GM19043 (cell line): ENCODE results near the gene ZGRF1.
A peak's percentile ranks its signal among the peaks of the same experiment; 100 is the strongest.
"Not testable (repeated sequence)": the region's sequence is repeated elsewhere in the genome, so short reads cannot be mapped to it uniquely, and the experiment has no call there.

Experiments used
- ATAC-seq: cut with Tn5 transposase; IDR thresholded peaks from one replicate; pipeline ENCODE4 v1.9.1; 2021; ENCODE audit warnings: low read depth; ENCODE audit not compliant: unreplicated experiment

ZGRF1 gene

DNA sequence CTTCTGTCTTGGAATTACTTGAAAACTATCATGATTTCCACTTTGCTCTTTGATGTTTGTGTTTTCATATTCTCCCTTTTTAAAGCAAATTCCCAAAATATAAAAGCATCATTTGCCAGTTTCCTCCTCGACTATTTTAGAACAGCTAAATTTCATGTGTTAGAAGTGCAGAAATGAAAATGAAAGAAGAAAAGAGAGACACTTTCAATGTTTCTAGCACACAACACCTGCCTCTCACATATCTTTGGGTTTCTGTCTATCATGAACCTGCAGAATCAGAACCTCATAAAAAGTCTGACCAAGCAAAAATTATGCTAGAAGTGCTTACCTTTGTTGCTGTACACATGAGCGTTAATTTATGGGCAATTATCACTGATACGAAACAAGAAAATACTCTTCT, 118.8 kb downstream of the ZGRF1 start:
- no peak for ATAC-seq

GRCh38 chr4:112517067-112517634, 119.6 kb downstream of the ZGRF1 start:
- ATAC-seq: peak; percentile 29

DNA sequence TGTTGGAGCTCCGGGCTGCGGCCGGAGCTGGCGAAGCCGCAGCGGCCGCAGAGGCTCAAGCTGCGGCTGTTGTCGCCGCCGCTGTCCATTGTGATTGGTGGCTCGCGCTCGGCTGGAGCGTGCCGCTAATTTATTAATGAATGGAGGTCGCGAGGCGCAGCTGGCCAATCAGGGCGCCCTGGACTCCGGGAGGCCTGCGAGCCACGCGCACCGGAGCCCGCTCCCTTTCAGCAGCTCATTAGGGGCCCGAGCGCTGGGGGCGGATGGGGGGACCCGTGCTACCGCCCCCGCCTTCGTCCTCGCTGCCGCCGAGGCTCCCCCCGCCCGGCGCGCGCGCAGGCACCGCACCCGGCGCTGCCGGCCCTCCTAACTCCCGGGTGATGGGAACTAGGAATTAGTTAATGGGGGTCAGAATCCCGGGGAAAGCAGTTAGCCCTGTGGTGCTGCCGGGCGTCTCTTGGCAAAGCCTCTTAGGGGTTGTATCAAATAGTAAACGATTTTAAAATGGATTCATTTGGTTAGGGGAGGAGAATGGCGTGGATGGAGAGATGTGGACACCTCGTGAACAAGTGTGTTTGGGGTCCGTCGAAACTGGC, 120.1 kb downstream of the ZGRF1 start:
- ATAC-seq: peak; percentile 25

GRCh38 chr4:112516066-112516470, 120.6 kb downstream of the ZGRF1 start, which contains the start of gene NEUROG2:
TSS of gene NEUROG2 (minus strand) at chr4:112516180. CDS start at chr4:112515475, 705 bp downstream.
- no peak for ATAC-seq

DNA sequence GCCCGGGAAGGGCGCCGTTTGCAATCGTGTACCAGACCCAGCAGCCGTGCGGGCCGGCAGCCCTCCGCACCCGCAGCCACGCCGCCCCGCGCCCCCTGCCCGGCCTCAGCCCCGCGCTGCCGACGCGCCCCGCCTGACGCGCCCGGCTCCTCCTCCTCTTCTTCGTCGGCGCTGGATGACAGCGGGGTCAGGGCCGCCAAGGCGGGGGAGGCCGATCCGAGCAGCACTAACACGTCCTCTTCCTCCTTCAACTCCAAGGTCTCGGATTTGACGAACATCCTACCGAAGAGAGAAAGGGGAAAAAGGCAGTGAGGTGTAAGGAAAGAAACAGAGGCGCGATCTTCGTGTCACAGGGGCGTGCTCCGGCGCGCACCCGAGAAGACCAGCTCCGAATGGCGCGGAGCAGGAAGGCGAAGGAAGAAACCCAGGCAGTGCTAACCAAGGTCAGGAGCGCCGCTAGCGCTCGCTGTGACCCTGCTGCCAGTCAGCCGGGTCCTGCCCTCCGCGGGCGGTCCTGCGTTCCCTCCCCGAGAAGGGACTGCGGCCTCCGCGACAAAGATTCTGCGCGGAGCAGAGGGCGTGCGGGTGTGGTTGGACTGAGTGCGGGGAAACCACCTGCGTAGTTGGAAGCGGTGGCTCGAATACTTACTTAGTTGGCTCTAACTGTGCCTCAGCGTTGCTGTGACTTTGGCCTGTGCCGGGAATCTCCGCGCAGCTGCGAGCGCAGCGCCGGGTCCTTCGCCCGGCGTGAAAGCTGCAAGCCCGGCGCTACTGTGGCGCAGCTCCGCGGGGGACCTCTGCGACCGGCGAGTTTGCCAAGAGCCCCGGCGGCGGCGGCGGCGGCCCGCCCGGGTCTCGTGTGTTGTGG, 121.3 kb downstream of the ZGRF1 start:
- peak; percentile 21 for ATAC-seq

DNA sequence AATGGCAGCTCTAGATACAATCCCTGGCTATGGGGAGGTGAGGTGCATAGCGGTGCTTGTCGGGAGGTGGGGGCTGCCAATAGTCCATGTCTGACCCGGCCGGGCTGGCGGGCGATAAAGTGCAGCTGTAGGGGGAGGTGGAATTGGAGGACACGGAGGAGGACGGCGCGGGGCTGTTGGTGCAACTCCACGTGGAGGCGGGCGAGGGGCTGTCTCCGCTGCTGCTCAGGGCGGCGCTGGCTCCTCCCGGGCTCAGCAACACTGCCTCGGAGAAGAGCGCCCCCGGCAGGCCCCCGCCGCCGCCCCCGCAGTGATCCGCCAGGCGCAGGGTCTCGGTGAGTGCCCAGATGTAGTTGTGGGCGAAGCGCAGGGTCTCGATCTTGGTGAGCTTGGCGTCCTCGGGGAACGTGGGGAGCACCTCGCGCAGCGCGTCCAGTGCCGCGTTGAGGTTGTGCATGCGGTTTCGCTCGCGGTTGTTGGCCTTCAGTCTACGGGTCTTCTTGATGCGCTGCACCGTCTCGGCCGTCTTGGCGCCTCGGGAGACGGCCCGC, 122.0 kb downstream of the ZGRF1 start:
- ATAC-seq: peak; percentile 3

GRCh38 chr4:112513971-112514646, 122.6 kb downstream of the ZGRF1 start:
- peak; percentile 0 for ATAC-seq

- ATAC-seq: no peak
Observed at GRCh38 chr4:112511803-112512118, 124.9 kb downstream of the ZGRF1 start.

DNA sequence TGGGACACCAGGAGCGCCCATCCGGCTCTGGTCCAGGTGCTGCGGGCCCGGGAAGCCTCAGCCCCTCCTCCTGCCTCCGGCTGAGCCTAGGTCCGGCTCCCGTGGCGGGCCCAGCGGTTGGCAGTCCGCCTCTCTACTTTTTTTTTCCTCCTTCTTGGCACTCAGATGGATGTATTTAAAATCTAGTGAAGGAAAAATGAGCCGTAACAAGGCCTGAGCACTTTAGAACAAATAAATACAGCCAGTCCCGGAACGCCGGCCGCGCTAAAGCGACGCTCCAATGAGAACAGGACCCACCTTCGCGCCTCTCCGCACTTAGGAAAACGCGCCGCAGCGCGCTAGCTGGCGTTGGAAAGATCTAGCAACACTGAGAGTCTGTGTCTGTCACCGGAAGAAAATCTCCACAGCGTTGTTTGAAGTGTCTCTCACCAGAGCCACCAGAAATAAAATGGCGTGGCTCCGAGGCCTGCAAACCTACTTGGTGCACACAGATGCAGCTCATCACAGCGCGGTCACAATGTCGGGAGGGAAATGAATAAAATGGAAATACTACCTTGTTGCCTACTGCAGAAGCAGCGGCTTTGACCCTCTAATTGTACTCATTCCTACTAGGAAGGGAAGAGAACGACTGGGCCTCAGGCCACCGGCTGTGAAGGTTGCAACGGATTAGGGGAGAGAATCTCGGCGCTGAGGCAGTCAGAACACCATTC, 125.5 kb downstream of the ZGRF1 start:
- no peak for ATAC-seq

DNA sequence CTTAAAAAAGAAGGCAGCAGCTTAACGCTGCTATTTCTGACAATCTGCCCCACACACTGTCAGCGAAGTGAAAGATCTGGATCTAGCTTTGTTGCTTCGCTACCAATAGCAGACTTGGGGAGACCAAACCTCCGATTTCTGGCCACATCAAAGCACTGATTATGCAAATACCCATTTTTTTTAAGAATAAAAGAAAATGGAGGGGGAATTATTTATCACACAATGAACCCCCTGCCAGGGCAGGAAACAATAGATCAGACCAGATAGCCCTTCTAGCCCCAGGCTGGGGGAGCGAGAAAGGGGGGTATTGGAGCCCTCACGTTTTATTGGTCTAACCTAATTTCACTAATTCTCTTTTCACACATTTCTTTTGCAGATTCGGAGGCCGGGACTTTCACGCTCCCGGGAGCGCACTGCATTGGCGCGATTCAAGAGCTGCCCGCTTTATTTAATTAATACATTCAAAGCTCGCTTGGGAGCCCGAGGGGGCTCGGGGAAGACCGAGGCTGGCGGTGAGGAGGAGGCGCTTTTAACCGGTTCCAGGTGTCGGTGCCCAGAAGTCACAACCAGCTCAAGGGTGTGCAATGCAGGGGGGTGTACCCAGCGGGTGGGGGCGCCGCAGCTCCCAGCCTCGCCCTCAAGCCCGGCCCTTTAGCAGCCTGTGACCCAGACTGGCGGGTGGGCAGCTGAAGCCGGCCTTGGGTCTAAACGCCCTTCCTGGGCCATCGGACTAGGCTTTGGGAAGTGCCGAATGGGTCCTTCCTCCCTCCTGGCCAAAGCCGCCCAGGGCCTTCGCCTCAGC, 126.2 kb downstream of the ZGRF1 start:
- ATAC-seq: no peak

DNA sequence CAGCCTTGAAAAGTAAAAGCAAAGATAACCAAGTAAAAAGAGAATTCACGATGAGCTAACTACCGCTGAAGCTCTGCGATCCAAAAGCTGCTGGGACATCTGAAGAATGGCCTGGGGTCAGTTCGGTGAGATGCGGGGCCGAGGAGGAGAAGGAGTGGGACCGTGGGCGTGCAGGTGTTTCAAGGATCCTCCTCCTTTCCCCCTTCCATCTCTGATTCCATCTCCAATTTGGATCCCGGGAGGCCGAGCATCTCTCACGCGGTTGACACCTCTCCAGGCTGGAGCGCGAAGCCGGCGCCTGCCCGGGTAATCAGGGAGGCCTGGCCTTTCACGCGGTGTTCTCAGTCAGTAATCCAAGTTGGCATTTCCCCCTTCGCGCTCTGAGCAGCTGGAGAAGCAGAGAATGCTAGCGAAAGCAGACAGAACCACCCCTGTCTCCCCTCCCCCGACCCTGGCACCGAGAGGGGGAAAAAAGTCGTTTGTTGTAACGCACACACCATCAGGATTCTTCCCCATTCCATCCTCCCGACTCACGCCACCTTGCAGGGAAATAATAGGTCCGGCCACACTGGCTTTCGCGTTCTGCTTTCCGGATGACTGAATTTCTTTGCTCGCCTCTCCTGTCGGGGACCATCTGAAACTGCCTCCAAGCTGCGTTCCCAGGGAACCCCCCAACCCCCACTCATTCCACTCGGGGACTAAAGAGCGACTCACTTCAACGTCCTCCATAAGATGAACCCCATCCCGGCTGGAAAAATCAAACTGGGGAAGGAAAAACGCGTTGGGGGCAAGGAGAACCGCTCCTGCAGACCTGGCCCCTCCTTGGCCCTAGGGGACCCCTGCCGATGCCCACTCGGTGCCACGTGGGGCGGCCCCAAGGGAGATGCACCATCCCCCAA, 127.2 kb downstream of the ZGRF1 start:
- ATAC-seq: no peak

DNA sequence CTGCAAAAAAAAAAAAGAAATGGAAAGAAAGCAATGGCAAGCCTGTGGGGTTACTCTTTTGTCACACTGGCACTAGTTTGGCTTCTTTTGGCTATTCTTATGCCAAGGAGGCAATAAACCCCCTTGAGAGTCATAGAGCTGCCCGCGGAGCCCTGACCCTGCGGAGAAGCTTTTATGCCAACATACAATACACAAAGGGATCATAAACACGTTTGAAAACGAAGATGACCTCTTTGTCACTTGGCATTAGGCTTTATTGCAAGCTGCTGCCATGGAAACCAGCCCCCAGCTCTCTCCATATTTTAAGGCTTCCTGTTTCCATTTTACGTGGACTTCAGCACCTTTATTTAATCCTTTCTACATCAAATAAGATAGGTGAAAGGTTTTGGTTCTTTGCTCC, 128.4 kb downstream of the ZGRF1 start:
- ATAC-seq: no peak

DNA sequence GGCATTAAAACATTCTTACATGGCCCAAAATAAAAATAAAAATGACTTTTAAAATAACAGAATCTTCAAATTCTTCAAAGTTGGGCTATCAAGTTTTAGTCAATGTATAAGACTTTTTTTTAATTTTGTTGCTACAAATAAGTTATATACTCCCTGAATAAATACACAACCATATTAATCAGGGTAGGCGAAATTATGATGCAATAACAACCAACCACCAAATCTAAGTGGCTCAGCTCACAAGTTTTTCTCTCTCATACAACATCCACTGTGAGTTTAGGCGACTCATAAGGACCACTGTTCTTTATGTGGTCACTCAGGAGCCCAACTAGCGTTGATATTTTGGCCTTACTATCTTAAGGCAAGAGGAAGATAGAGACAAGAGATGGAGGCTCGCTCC, 131.9 kb downstream of the ZGRF1 start:
- ATAC-seq: no peak

GRCh38 chr4:112502871-112503270, 133.8 kb downstream of the ZGRF1 start:
- ATAC-seq: no peak

DNA sequence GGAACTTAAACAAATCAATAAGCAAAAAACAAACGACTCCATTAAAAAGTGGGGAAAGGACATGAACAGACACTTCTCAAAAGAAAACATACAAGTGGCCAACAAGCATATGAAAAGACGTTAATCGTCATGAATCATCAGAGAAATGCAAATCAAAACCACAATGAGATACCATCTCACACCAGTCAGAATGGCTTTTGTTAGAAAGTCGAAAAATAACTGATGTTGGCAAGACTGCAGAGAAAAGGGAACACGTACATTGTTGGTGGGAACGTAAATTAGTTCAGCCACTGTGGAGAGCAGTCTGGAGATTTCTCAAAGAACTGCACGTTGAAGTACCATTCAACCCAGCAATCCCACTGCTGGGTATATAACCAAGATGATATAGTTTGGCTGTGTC, 144.4 kb downstream of the ZGRF1 start:
- no peak for ATAC-seq

- ATAC-seq: not testable (repeated sequence)
Observed at GRCh38 chr4:112490808-112491207, 145.9 kb downstream of the ZGRF1 start.
